Measurements from ENCODE around the gene FLNB. TPM values are rescaled to one million over a fixed set of nuclear protein-coding genes. Genes with fewer than 3 reads are reported as not detected.

The FLNB gene
- total RNA-seq, 3 donors from 2014 or later (not counting 1 experiment from before 2014, with no cell fraction given), result 24.6 to 30.8 (median 26.6) TPM

DNA sequence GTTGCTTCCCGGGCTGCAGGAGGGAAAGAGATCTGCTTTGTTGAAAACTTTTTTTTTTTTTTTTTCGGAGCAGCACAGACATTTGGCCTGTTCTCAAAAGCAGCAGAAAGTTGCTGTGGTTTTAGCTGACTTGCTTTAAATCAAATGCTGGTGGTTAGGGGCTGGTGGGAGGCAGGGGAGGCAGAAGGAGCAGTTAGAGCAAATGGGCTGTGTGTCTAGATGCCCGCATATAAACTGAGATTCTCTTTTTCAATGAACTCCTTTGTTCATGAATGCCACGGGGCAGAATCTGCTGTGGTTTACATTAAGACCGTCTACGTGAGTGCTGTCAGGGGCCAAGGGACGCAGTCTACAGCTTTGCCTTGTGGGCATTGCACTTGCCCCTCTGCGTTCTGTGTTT lies 95.9 kb downstream of the FLNB start:
- Histone ChIP-seq H3K27me3 (ENCODE audit: control insufficient read depth, insufficient read depth, low read length) (no peaks in the 10 kb centered on the region), H3K9me3 (ENCODE audit: control insufficient read depth, insufficient read depth, low read length) (no peaks in the 10 kb centered on the region), H3K36me3 (ENCODE audit: control insufficient read depth, insufficient read depth, low read length) (peaks cover 26% of the 10 kb centered on the region), H3K4me3 (ENCODE audit: low read length) (no peak overlapping the region), H3K27ac (ENCODE audit: low read length) (no peak overlapping the region), H3K4me1 (ENCODE audit: control insufficient read depth, insufficient read depth, low read length) (no peaks in the 10 kb centered on the region)
- TF ChIP-seq, protein P1, sequence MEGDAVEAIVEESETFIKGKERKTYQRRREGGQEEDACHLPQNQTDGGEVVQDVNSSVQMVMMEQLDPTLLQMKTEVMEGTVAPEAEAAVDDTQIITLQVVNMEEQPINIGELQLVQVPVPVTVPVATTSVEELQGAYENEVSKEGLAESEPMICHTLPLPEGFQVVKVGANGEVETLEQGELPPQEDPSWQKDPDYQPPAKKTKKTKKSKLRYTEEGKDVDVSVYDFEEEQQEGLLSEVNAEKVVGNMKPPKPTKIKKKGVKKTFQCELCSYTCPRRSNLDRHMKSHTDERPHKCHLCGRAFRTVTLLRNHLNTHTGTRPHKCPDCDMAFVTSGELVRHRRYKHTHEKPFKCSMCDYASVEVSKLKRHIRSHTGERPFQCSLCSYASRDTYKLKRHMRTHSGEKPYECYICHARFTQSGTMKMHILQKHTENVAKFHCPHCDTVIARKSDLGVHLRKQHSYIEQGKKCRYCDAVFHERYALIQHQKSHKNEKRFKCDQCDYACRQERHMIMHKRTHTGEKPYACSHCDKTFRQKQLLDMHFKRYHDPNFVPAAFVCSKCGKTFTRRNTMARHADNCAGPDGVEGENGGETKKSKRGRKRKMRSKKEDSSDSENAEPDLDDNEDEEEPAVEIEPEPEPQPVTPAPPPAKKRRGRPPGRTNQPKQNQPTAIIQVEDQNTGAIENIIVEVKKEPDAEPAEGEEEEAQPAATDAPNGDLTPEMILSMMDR (IDR thresholded peaks at IDR 0.05), result no peak
- no peak overlapping the region for H3K4me3 Mint-ChIP-seq
- WGBS (ENCODE audit: insufficient coverage), result 75% methylated on average over 8 of the region's 8 CpGs
- intact Hi-C loops (cut with micrococcal nuclease), result no loop called here
- H3K27me3 Mint-ChIP-seq (ENCODE audit: low read depth in 2 of 2), result no peaks in the 10 kb centered on the region
- ATAC-seq, result no peak
- no peak for DNase-seq
- no peak overlapping the region for H3K27ac Mint-ChIP-seq
- H3K4me1 Mint-ChIP-seq, result peaks cover 6 to 7% of the 10 kb centered on the region in 2 donors
- H3K36me3 Mint-ChIP-seq, result peaks cover 7% of the 10 kb centered on the region
- no peaks in the 10 kb centered on the region for H3K9me3 Mint-ChIP-seq

GRCh38 chr3:58104712-58105111 lies 96.5 kb downstream of the FLNB start:
- H3K36me3 ChIP-seq (ENCODE audit: control insufficient read depth, insufficient read depth, low read length), result peaks cover 28% of the 10 kb centered on the region

DNA sequence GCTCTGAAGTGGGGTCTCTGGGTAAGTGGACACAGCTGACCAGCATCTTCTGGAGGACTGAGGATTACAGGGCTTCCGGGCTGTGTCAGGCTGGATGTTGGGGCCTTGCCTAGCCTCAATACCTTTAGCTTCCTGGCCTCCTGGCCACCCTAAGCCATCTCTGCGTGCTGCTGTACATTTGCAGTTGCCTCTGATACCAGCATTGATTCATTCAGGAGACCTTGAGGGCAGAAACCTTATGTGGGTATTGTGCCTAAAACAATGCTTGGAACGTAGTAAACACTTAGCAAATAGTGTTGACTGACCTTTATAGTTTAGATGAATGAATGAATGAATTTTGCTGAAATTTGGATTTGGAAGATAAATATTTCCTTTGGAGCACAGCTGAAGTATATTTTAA lies 97.0 kb downstream of the FLNB start:
- peaks cover 7% of the 10 kb centered on the region for H3K36me3 Mint-ChIP-seq
- H3K4me1 Mint-ChIP-seq, result peaks cover 6 to 7% of the 10 kb centered on the region in 2 donors
- no peak for ATAC-seq
- no peaks in the 10 kb centered on the region for H3K27me3 ChIP-seq (ENCODE audit: control insufficient read depth, insufficient read depth, low read length)
- H3K27me3 Mint-ChIP-seq (ENCODE audit: low read depth in 2 of 2), result no peaks in the 10 kb centered on the region
- no peak overlapping the region for H3K4me3 Mint-ChIP-seq
- no peaks in the 10 kb centered on the region for H3K9me3 Mint-ChIP-seq
- 89% methylated on average over 3 of the region's 3 CpGs for WGBS (ENCODE audit: insufficient coverage)
- no peaks in the 10 kb centered on the region for H3K4me1 ChIP-seq (ENCODE audit: control insufficient read depth, insufficient read depth, low read length)
- H3K27ac Mint-ChIP-seq, result no peak overlapping the region
- DNase-seq, result no peak
- no peak overlapping the region for H3K27ac ChIP-seq (ENCODE audit: low read length)
- H3K4me3 ChIP-seq (ENCODE audit: low read length), result no peak overlapping the region
- peaks cover 27% of the 10 kb centered on the region for H3K36me3 ChIP-seq (ENCODE audit: control insufficient read depth, insufficient read depth, low read length)
- H3K9me3 ChIP-seq (ENCODE audit: control insufficient read depth, insufficient read depth, low read length), result no peaks in the 10 kb centered on the region
- TF ChIP-seq, protein P1 (IDR thresholded peaks at IDR 0.05), result no peak
- intact Hi-C loops (cut with micrococcal nuclease), result no loop called here

More at GRCh38 chr3:58104712-58105111, 96.5 kb downstream of the FLNB start:
- Histone ChIP-seq H3K4me3 (ENCODE audit: low read length) (no peak overlapping the region), H3K9me3 (ENCODE audit: control insufficient read depth, insufficient read depth, low read length) (no peaks in the 10 kb centered on the region), H3K4me1 (ENCODE audit: control insufficient read depth, insufficient read depth, low read length) (no peaks in the 10 kb centered on the region), H3K27me3 (ENCODE audit: control insufficient read depth, insufficient read depth, low read length) (no peaks in the 10 kb centered on the region), H3K27ac (ENCODE audit: low read length) (no peak overlapping the region)
- peaks cover 7% of the 10 kb centered on the region for H3K36me3 Mint-ChIP-seq
- H3K4me3 Mint-ChIP-seq, result no peak overlapping the region
- TF ChIP-seq, protein P1 (IDR thresholded peaks at IDR 0.05), result no peak
- no peak for DNase-seq
- WGBS (ENCODE audit: insufficient coverage), result 83% methylated on average over 2 of the region's 2 CpGs
- H3K9me3 Mint-ChIP-seq, result no peaks in the 10 kb centered on the region
- no peak overlapping the region for H3K27ac Mint-ChIP-seq
- intact Hi-C loops (cut with micrococcal nuclease), result no loop called here
- H3K4me1 Mint-ChIP-seq, result peaks cover 6 to 7% of the 10 kb centered on the region in 2 donors
- no peaks in the 10 kb centered on the region for H3K27me3 Mint-ChIP-seq (ENCODE audit: low read depth in 2 of 2)
- no peak for ATAC-seq

- intact Hi-C loops (cut with micrococcal nuclease), result no loop called here
- TF ChIP-seq, protein P1 (IDR thresholded peaks at IDR 0.05), result no peak
- 100% methylated on average over 1 of the region's 2 CpGs for WGBS (ENCODE audit: insufficient coverage)
- Histone ChIP-seq H3K27ac (ENCODE audit: low read length) (no peak overlapping the region), H3K4me3 (ENCODE audit: low read length) (no peak overlapping the region), H3K27me3 (ENCODE audit: control insufficient read depth, insufficient read depth, low read length) (no peaks in the 10 kb centered on the region), H3K36me3 (ENCODE audit: control insufficient read depth, insufficient read depth, low read length) (peaks cover 27% of the 10 kb centered on the region), H3K9me3 (ENCODE audit: control insufficient read depth, insufficient read depth, low read length) (no peaks in the 10 kb centered on the region), H3K4me1 (ENCODE audit: control insufficient read depth, insufficient read depth, low read length) (no peaks in the 10 kb centered on the region)
- H3K4me3 Mint-ChIP-seq, result no peak overlapping the region
- peaks cover 7% of the 10 kb centered on the region for H3K36me3 Mint-ChIP-seq
- no peak for ATAC-seq
- peaks cover 6 to 7% of the 10 kb centered on the region in 2 donors for H3K4me1 Mint-ChIP-seq
- no peaks in the 10 kb centered on the region for H3K27me3 Mint-ChIP-seq (ENCODE audit: low read depth in 2 of 2)
- H3K9me3 Mint-ChIP-seq, result no peaks in the 10 kb centered on the region
- no peak overlapping the region for H3K27ac Mint-ChIP-seq
- no peak for DNase-seq
Measured at GRCh38 chr3:58106061-58106460, 97.8 kb downstream of the FLNB start.
